HG02981 (cell line): ENCODE results near the gene IL1A.

Experiments used
- ATAC-seq: cut with Tn5 transposase; IDR thresholded peaks from one replicate; pipeline ENCODE4 v1.9.1; 2021; ENCODE audit warnings: mild to moderate bottlenecking, moderate library complexity; ENCODE audit not compliant: unreplicated experiment

IL1A gene

GRCh38 chr2:112728029-112728362 is 56.3 kb downstream of the IL1A start:
- no peak for ATAC-seq

DNA sequence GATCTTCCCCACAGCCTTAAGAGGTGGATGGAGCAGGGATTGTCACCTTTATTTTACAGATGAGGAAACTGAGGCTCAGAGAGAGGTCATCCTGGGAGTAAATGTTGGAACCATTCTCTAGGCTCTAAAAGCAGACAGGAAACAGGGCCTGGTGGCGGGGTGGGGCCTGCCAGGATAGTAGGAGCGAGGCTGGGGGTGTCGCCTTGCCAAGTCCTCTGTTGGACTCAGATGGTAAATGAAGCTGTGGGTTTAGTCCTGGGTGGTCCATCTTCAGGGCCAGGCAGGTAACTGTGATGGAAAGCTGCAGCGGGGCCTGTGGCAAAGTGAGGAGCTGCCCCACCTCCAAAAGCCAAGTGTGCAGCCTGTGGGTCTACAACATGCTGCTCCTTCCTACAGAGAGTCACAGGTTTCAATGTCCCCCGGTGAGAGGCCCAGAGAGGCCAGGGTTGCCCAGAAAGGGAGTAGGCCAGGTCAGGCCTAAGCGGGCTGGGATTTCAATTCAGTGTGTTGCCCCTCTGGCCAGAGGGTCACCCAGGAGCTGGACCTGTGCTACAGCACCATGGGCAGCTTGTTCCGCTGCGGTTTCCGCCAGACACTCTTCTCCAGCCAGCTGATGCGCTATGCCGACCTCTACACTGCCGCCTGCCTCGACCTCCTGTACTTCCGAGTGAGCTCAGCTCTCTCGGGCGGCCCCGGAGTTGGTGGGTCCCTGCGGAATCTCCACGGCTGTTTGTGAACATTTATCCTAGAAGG is 56.8 kb downstream of the IL1A start:
- ATAC-seq = no peak

- peak; percentile 72 for ATAC-seq
Measured at GRCh38 chr2:112726487-112727190, 57.7 kb downstream of the IL1A start.

DNA sequence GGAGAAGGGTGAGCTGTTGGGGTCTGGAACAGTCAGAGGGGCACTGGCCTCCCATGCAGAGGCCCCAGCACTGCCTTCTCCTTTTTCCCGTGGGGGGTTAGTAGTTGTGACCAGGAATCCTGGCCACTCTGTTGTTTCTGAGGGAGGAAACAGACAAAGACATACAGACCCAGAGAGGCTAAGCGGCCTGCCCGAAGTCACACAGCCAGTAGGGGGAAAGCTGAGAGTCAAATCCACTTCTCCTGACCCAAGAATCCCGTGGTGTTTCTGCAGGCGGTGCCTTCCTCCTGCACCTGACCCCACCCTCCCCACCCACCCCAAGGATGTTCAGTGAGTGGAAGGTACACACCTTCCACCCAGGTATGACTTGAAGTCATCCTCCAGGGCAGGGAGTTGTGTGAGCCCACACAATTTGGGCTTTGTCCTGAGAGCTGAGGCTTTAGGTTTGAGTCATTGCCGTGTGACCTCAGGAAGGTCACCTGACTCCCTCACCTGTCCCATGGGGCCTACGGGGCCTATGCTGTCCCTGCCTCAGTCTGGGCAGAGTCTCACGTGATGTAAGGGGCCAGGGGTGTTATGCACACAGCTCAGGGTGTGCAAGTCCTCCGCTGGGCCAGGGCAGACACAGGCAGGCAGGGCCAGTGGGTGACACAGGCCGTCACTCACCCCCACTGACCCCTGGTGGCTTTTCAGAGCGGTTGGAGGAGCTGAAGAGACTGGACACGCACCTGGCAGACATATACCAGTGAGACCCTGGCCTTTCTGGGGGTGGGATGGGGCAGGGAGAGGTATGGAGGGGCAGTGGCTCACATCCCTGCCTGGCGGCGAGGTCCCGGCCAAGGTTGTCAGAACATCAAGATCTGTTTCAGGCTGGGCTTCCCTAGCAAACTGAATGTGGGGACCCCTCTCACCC is 58.5 kb downstream of the IL1A start:
- ATAC-seq = peak; percentile 39

DNA sequence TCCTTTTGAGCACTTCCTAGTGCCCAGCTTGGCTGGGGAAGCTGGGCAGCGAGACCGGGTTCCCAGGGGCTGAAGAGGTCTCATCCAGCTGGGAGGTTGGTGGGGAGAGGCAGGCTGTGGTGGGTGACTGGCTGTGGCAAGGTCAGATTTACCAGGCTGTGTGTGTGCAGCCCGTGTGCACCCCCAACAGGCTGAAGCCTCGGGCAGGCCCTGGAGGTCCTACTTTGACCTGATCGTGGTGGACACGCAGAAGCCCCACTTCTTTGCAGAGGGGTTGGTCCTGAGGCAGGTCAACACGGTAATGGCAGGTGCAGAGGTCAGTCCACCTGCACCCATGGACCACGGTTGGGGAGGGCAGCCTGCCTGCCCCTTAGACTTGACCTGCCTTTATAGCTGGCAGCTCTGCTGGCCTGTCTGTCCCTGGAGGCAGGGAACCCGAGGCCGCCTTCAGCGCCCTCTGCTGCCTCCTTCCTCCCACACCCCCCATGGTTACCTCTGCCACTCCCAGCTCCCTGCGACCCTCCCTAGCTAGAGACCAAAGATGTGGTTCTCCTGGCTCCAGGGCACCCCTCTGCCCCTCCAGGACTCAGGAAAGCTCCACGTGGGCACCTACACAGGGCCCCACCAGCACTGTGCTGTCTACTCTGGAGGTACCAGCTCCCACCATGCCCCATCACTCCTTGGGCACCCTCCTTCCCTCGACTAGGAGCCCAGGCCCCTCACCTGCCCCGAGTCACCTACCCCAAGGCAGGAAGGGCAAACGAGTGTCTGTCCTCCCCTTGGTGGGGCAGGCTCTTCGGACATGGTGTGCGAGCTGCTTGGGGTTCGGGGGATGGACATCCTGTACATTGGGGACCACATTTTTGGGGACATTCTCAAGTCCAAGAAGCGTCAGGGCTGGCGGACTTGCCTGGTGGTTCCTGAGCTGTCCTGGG is 59.4 kb downstream of the IL1A start:
- ATAC-seq = no peak

- ATAC-seq = no peak
Measured at GRCh38 chr2:112723995-112724394, 60.3 kb downstream of the IL1A start.
